ENCODE data around the gene DNAH2.

GRCh38 chr17:7840441-7840840, 122.9 kb downstream of the DNAH2 start:
- TF ChIP-seq, protein P1, sequence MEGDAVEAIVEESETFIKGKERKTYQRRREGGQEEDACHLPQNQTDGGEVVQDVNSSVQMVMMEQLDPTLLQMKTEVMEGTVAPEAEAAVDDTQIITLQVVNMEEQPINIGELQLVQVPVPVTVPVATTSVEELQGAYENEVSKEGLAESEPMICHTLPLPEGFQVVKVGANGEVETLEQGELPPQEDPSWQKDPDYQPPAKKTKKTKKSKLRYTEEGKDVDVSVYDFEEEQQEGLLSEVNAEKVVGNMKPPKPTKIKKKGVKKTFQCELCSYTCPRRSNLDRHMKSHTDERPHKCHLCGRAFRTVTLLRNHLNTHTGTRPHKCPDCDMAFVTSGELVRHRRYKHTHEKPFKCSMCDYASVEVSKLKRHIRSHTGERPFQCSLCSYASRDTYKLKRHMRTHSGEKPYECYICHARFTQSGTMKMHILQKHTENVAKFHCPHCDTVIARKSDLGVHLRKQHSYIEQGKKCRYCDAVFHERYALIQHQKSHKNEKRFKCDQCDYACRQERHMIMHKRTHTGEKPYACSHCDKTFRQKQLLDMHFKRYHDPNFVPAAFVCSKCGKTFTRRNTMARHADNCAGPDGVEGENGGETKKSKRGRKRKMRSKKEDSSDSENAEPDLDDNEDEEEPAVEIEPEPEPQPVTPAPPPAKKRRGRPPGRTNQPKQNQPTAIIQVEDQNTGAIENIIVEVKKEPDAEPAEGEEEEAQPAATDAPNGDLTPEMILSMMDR (IDR thresholded peaks at IDR 0.05) = no peak
- no peak for TF ChIP-seq POLR2A (IDR thresholded peaks at IDR 0.05)

Data from prostate gland (tissue), 2 donors.